ENCODE results near the gene CFAP74. TPM values are rescaled to one million over a fixed set of nuclear protein-coding genes. Genes with fewer than 3 reads are reported as not detected.

Gene CFAP74
- polyA plus RNA-seq, 1 experiment = not detected

DNA sequence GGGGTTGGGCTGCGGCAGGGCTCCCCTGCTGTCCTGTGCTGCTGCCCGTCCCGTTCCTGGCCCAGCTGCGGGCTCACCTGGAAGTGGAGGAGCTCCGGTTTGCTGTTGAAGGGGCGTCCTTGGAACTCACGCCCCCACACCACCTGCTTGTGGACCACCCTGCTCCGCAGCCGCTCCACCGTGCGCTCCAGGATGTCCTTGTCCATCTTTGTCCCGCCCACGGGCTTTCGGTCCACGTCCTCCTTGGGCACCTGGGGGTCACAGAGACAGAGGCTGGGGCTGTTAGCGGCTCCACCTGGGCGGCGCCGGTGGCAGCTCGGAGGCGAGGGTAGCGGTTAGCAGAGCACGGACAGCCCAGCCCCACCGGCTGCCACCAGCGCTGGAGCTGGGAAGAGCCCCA is 38.8 kb downstream of the CFAP74 start:
- Histone ChIP-seq H3K4me3 (ENCODE audit: low read depth, low read length) (no peak overlapping the region), H3K27me3 (ENCODE audit: control insufficient read depth, insufficient read depth, low read length) (peaks cover 27% of the 10 kb centered on the region), H3K27ac (ENCODE audit: low read depth, low read length) (no peak overlapping the region), H3K9me3 (ENCODE audit: control insufficient read depth, insufficient read depth, low read length) (peaks cover 4% of the 10 kb centered on the region; the same call in 1 of the 2 replicates)
- DNase-seq (ENCODE audit: low read depth, low spot score) = no peak
- ChIA-PET POLR2A (no interaction called here), CTCF (no interaction called here)
- TF ChIP-seq, protein P1, sequence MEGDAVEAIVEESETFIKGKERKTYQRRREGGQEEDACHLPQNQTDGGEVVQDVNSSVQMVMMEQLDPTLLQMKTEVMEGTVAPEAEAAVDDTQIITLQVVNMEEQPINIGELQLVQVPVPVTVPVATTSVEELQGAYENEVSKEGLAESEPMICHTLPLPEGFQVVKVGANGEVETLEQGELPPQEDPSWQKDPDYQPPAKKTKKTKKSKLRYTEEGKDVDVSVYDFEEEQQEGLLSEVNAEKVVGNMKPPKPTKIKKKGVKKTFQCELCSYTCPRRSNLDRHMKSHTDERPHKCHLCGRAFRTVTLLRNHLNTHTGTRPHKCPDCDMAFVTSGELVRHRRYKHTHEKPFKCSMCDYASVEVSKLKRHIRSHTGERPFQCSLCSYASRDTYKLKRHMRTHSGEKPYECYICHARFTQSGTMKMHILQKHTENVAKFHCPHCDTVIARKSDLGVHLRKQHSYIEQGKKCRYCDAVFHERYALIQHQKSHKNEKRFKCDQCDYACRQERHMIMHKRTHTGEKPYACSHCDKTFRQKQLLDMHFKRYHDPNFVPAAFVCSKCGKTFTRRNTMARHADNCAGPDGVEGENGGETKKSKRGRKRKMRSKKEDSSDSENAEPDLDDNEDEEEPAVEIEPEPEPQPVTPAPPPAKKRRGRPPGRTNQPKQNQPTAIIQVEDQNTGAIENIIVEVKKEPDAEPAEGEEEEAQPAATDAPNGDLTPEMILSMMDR (IDR thresholded peaks at IDR 0.05; ENCODE audit: low read depth, low read length) = no peak

DNA sequence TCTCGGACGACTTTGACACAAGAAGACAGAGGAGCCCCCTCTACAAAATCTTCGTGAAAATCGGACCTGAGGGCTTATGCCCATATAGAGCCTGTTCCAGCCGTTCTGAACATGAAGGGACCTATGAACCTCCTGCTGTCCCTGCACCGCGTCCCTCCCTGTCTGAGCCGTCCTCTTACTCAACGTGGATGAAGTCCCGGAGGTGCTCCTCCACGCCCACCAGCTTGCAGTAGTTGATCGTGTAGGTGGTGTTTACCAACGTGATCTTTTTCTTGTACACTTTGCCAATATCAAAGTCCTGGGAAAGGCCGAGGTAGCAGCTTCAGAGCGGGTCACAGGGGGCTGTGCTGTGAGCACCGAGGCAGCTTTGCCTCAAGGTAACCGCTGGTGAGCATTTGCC is 40.0 kb downstream of the CFAP74 start:
- Histone ChIP-seq H3K9me3 (ENCODE audit: control insufficient read depth, insufficient read depth, low read length) (no peaks in the 10 kb centered on the region; the same call in 1 of the 2 replicates), H3K27me3 (ENCODE audit: control insufficient read depth, insufficient read depth, low read length) (peaks cover 30% of the 10 kb centered on the region), H3K27ac (ENCODE audit: low read depth, low read length) (no peak overlapping the region), H3K4me3 (ENCODE audit: low read depth, low read length) (no peak overlapping the region)
- TF ChIP-seq, protein P1 (IDR thresholded peaks at IDR 0.05; ENCODE audit: low read depth, low read length) = no peak
- ChIA-PET CTCF (no interaction called here), POLR2A (no interaction called here)
- DNase-seq (ENCODE audit: low read depth, low spot score) = no peak

DNA sequence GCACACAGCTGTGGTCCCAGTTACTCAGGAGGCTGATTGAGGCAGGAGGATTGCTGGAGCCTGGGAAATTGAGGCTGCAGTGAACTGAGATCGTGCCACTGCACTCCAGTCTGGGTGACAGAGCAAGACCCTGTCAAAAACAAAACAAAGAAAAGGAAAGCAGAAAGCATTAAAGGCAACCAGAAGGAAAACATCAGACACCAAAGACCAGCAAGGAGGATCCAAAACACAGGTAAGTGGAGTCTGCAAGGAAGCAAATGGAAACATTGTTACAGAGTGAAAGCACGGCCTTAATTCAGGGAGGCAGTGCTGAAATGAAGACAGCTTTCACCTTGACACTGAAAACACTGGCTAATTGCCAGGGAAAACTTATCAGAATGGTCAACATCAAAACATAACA is 40.8 kb downstream of the CFAP74 start:
- peaks cover 33% of the 10 kb centered on the region for H3K27me3 ChIP-seq (ENCODE audit: control insufficient read depth, insufficient read depth, low read length)
- CTCF ChIA-PET = interaction anchor here (4.7 kb wide), 1 partner anchor 82 kb away, joined by 45 read pairs; no protein-coding TSS in a partner anchor
- POLR2A ChIA-PET = no interaction called here
- H3K27ac ChIP-seq (ENCODE audit: low read depth, low read length) = no peak overlapping the region
- H3K4me3 ChIP-seq (ENCODE audit: low read depth, low read length) = no peak overlapping the region
- DNase-seq (ENCODE audit: low read depth, low spot score) = no peak
- H3K9me3 ChIP-seq (ENCODE audit: control insufficient read depth, insufficient read depth, low read length) = no peaks in the 10 kb centered on the region; the same call in 1 of the 2 replicates
- TF ChIP-seq, protein P1 (IDR thresholded peaks at IDR 0.05; ENCODE audit: low read depth, low read length) = no peak

DNA sequence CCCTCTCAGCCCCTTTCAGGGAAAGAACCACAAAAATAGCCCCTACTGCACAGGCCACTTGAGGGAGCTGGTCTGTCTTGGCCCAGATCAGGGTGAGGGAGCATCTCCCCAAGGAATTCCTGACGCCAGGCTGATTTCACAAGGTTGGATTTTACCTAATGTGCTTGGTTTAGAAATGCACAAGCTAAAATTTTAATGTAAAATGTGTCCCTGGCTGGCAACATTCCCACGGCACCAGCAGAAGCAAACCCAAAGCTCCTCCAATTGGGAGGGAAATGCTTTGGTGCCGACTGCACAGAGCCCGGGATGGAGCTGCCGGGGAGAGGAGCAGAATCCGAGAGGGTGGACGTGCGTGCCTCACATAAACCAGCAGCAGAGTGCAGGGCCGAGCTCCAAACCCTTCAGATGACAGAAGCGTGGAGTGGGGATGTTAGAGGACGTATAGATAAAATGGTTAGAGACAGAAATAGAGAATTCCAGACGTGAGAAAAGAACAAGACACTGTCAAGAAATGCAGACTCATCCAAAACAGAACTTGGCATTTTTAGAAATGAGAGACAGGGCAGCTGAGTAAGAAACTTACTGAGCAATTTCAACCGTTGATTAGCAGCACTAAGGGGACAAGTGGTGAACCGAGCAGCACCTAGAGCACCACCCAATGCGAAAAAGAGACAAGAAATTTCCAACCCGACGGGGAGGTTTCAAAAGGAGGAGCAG is 42.9 kb downstream of the CFAP74 start:
- no peak overlapping the region for H3K27ac ChIP-seq (ENCODE audit: low read depth, low read length)
- ChIA-PET CTCF (interaction anchor here (0.6 to 4.7 kb wide), 12 partner anchors 17 to 331 kb away, joined by 3 to 45 read pairs (median 3); no protein-coding TSS in a partner anchor), POLR2A (no interaction called here)
- peaks cover 29% of the 10 kb centered on the region for H3K27me3 ChIP-seq (ENCODE audit: control insufficient read depth, insufficient read depth, low read length)
- no peak for DNase-seq (ENCODE audit: low read depth, low spot score)
- TF ChIP-seq, protein P1 (IDR thresholded peaks at IDR 0.05; ENCODE audit: low read depth, low read length) = no peak
- H3K4me3 ChIP-seq (ENCODE audit: low read depth, low read length) = no peak overlapping the region
- no peaks in the 10 kb centered on the region; the same call in 1 of the 2 replicates for H3K9me3 ChIP-seq (ENCODE audit: control insufficient read depth, insufficient read depth, low read length)

DNA sequence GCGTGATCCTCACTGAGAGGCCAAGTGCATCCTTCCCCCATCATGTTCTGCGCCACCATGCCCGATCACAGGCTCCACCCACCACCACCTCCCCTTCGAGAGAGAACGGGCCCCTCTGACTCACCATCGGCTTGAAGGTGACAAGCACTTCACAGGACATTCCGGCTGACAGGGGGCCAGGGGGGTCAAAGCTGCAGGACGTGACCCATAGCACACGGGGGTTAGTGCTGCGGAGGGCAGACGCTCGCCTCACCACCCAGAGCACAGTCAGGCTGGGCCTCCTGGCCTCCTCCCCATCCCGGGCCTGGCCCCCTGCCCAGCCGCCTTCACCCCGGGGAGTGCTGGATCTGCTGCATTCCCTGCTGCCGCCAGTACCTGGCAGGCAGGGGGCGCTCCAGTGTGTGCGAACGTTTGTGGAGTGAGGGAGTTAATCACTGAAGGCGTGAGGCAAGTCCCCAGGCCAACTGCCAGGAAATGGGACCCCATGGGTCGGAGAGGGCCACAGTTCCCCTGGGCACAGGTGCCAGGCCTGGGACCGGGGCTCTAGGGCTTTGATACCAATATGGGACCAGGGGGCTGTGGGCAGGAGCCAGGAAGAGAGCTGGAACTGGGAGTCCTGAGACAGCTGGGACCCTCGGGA is 43.6 kb downstream of the CFAP74 start:
- TF ChIP-seq, protein P1 (IDR thresholded peaks at IDR 0.05; ENCODE audit: low read depth, low read length) = peak; percentile 71
- Histone ChIP-seq H3K9me3 (ENCODE audit: control insufficient read depth, insufficient read depth, low read length) (peaks cover 3% of the 10 kb centered on the region; the same call in 1 of the 2 replicates), H3K27ac (ENCODE audit: low read depth, low read length) (no peak overlapping the region), H3K27me3 (ENCODE audit: control insufficient read depth, insufficient read depth, low read length) (peaks cover 25% of the 10 kb centered on the region), H3K4me3 (ENCODE audit: low read depth, low read length) (no peak overlapping the region)
- CTCF ChIA-PET = interaction anchor here (0.6 to 4.7 kb wide), 9 partner anchors 16 to 332 kb away, joined by 3 to 45 read pairs (median 3); no protein-coding TSS in a partner anchor
- DNase-seq (ENCODE audit: low read depth, low spot score) = peak; percentile 10
- POLR2A ChIA-PET = no interaction called here

Data from AG04450 (cell line).